Upper lobe of left lung (tissue), 4 donors: ENCODE measurements around the gene MICAL3.

ENCODE experiments used
- CTCF ChIP-seq, 6 experiments: fragments of 450-650 bp in 4 of 6; fragments of 200-600 bp in 2 of 6; sonication (generic) in 2 of 6; IDR thresholded peaks; one replicate each; pipeline ENCODE4 v1.5.1; 2016 to 2019; ENCODE audit warnings: antibody characterized with exemption in 6 of 6
- POLR2A ChIP-seq, 4 donors: fragments of 450-650 bp; IDR thresholded peaks; one replicate each; pipeline ENCODE4 v1.5.1; 2016 to 2017; ENCODE audit warnings: antibody characterized with exemption in 4 of 4, mild to moderate bottlenecking in 2 of 4

- no peak for TF ChIP-seq CTCF (IDR thresholded peaks at IDR 0.05)
- no peak for TF ChIP-seq POLR2A (IDR thresholded peaks at IDR 0.05)
Observed at GRCh38 chr22:17948101-17948500, 76.3 kb downstream of the MICAL3 start.
